GM23338 (cell line): Measurements from ENCODE around the gene CCDC97. TPM values are rescaled to one million over a fixed set of nuclear protein-coding genes. Genes with fewer than 3 reads are reported as not detected.

ENCODE experiments used
- ATAC-seq: fragments of 200-7000 bp; cut with Tn5 transposase; 3 replicates; pipeline ENCODE4 v1.9.1; 2020
- DNase-seq: peaks from one replicate; pipeline ENCODE4 v3.0.0-alpha.2; 2015; ENCODE audit warnings: low spot score
- H2AFZ ChIP-seq: fragments of 200-600 bp; sonication (generic); 2 replicates; pipeline ENCODE4 v1.8.0; 2016; ENCODE audit warnings: antibody characterized with exemption, mild to moderate bottlenecking, moderate library complexity
- H3F3A ChIP-seq: fragments of 200-600 bp; sonication (generic); replicated peaks from 2 replicates; pipeline ENCODE4 v1.8.0; 2017; ENCODE audit warnings: antibody characterized with exemption, mixed run types, low read depth
- H3K27ac ChIP-seq: fragments of 200-600 bp; sonication (generic); 2 replicates; pipeline ENCODE4 v1.6.1; 2016; ENCODE audit warnings: low read depth
- H3K27me3 ChIP-seq: fragments of 200-600 bp; sonication (generic); 2 replicates; pipeline ENCODE4 v1.8.0; 2016; ENCODE audit warnings: mild to moderate bottlenecking, mixed run types, moderate library complexity; ENCODE audit not compliant: insufficient read depth
- H3K36me3 ChIP-seq: fragments of 200-600 bp; sonication (generic); 2 replicates; pipeline ENCODE4 v1.8.0; 2016; ENCODE audit warnings: mild to moderate bottlenecking; ENCODE audit not compliant: insufficient read depth
- H3K4me1 ChIP-seq: fragments of 200-600 bp; sonication (generic); 2 replicates; pipeline ENCODE4 v1.8.0; 2016; ENCODE audit warnings: mild to moderate bottlenecking, moderate library complexity; ENCODE audit not compliant: insufficient read depth
- H3K4me2 ChIP-seq: fragments of 200-600 bp; sonication (generic); 2 replicates; pipeline ENCODE4 v1.7.1; 2017; ENCODE audit warnings: mixed run types
- H3K4me3 ChIP-seq: fragments of 200-600 bp; sonication (generic); 2 replicates; pipeline ENCODE4 v1.6.1; 2016; ENCODE audit warnings: mixed run types
- H3K79me2 ChIP-seq: fragments of 200-600 bp; sonication (generic); replicated peaks from 2 replicates; pipeline ENCODE4 v1.8.0; 2017; ENCODE audit warnings: mild to moderate bottlenecking; ENCODE audit not compliant: insufficient read depth
- H3K9me2 ChIP-seq: fragments of 200-600 bp; sonication (generic); 2 replicates; pipeline ENCODE4 v1.8.0; 2017; ENCODE audit not compliant: insufficient read depth
- H4K20me1 ChIP-seq: fragments of 200-600 bp; sonication (generic); replicated peaks from 2 replicates; pipeline ENCODE4 v1.8.0; 2017; ENCODE audit warnings: mild to moderate bottlenecking; ENCODE audit not compliant: insufficient read depth
- H3K27ac Mint-ChIP-seq: 2 replicates; pipeline ENCODE4 v1.8.0; 2020; ENCODE audit warnings: inconsistent platforms, mild to moderate bottlenecking, moderate library complexity, mixed read lengths
- H3K27me3 Mint-ChIP-seq: 3 replicates; pipeline ENCODE4 v1.8.0; 2022; ENCODE audit warnings: low read depth, mild to moderate bottlenecking, moderate library complexity, mixed read lengths, inconsistent platforms; ENCODE audit not compliant: insufficient read depth, poor library complexity
- H3K36me3 Mint-ChIP-seq: 3 replicates; pipeline ENCODE4 v1.8.0; 2021; ENCODE audit warnings: low read depth, mild to moderate bottlenecking, inconsistent platforms, moderate library complexity, mixed read lengths
- H3K4me1 Mint-ChIP-seq: 3 replicates; pipeline ENCODE4 v1.8.0; 2020; ENCODE audit warnings: mild to moderate bottlenecking, inconsistent platforms, mixed read lengths
- H3K4me3 Mint-ChIP-seq: 3 replicates; pipeline ENCODE4 v1.8.0; 2021; ENCODE audit warnings: moderate library complexity, mild to moderate bottlenecking, inconsistent platforms, mixed read lengths
- H3K9me3 Mint-ChIP-seq: 3 replicates; pipeline ENCODE4 v1.8.0; 2020; ENCODE audit warnings: moderate library complexity, mild to moderate bottlenecking, inconsistent platforms, mixed read lengths
- CTCF ChIP-seq, 2 experiments: fragments of 200-600 bp in 1 of 2; sonication (generic) in 1 of 2; conservative IDR thresholded peaks; 2 replicates each; pipeline versions ENCODE4 v1.5.1 to v1.6.1; 2016 to 2017; ENCODE audit warnings: antibody characterized with exemption in 2 of 2, low read depth in 2 of 2, mild to moderate bottlenecking in 2 of 2, moderate library complexity in 1 of 2
- ETS1 ChIP-seq: IDR thresholded peaks from 2 replicates; pipeline ENCODE4 v1.6.1; 2016; ENCODE audit warnings: antibody characterized with exemption
- EZH2 ChIP-seq: fragments of 200-600 bp; sonication (generic); IDR thresholded peaks from one replicate; pipeline ENCODE4 v1.8.0; 2017; ENCODE audit warnings: antibody characterized with exemption, mild to moderate bottlenecking, low read depth; ENCODE audit not compliant: unreplicated experiment
- EZH2phosphoT487 ChIP-seq: fragments of 200-600 bp; sonication (generic); IDR thresholded peaks from one replicate; pipeline ENCODE4 v1.8.1; 2018; ENCODE audit warnings: antibody characterized with exemption; ENCODE audit not compliant: unreplicated experiment
- JUNB ChIP-seq: IDR thresholded peaks from one replicate; pipeline ENCODE4 v1.6.1; 2016; ENCODE audit warnings: antibody characterized with exemption; ENCODE audit not compliant: unreplicated experiment
- NANOG ChIP-seq: IDR thresholded peaks from 2 replicates; pipeline ENCODE4 v1.6.1; 2016; ENCODE audit warnings: antibody characterized with exemption, borderline replicate concordance
- REST ChIP-seq: IDR thresholded peaks from one replicate; pipeline ENCODE4 v1.6.1; 2018; ENCODE audit warnings: antibody characterized with exemption; ENCODE audit not compliant: unreplicated experiment
- STAT1 ChIP-seq: IDR thresholded peaks from one replicate; pipeline ENCODE4 v1.6.1; 2016; ENCODE audit warnings: antibody characterized with exemption; ENCODE audit not compliant: unreplicated experiment
- polyA plus RNA-seq: library from polyadenylated mRNA; unstranded; fragments of >200 nt; fragmentation: Nextera tagmentation; extraction: Ambion mirVana; gene quantifications from 2 replicates; pipeline ENCODE4 v1.2.1, GENCODE V29; 2016
- total RNA-seq: library from RNA; depleted of rRNA; stranded (reverse); fragments of >200 nt; shearing (Covaris generic); gene quantifications from 2 replicates; pipeline ENCODE4 v1.2.3, GENCODE V29; 2014

CCDC97 gene
- total and polyA plus RNA-seq, 2 experiments from 2014 or later = 8.0 to 11.0 TPM

DNA sequence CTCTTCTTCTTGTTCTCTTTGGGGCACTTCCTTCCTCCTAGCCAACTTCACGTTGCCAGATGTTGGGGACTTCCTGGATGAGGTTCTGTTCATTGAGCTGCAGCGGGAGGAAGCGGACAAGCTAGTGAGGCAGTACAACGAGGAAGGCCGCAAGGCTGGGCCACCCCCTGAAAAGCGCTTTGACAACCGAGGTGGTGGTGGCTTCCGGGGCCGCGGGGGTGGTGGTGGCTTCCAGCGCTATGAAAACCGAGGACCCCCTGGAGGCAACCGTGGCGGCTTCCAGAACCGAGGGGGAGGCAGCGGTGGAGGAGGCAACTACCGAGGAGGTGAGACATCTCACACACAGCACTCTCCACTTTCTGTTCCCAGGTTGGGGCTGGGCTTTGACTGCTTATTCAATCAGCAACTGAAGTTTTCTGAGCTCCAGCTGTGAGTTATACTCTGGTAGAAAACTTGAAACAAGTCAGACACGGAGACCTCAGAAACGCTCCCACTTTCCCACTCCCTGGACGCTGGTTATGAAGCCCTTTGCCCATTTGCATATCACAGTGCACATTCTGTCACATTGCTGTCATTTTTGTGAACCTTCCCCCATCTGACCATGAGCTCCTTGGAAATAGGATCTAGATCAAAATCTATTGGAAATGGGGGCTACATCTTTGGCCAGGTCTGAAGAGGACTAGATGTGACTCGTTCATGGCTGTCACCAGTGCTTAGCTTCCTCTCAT lies 7.2 kb upstream of the CCDC97 start:
- Histone ChIP-seq H3K9me2 (no peaks in the 10 kb centered on the region), H3K27ac (no peak overlapping the region), H2AFZ (no peak overlapping the region), H3K4me1 (no peaks in the 10 kb centered on the region), H3K4me3 (no peak overlapping the region), H3K36me3 (peaks cover 90% of the 10 kb centered on the region), H3K79me2 (no peaks in the 10 kb centered on the region), H3K27me3 (no peaks in the 10 kb centered on the region), H3F3A (peaks cover 52% of the 10 kb centered on the region), H3K4me2 (no peak overlapping the region), H4K20me1 (peaks cover 28% of the 10 kb centered on the region)
- no peak for DNase-seq
- H3K4me1 Mint-ChIP-seq = peaks cover 7% of the 10 kb centered on the region; the same call in 2 of the 3 replicates
- H3K4me3 Mint-ChIP-seq = no peak overlapping the region
- no peaks in the 10 kb centered on the region for H3K9me3 Mint-ChIP-seq
- TF ChIP-seq EZH2phosphoT487 (no peak), STAT1 (no peak), ETS1 (no peak), EZH2 (no peak), NANOG (no peak)
- H3K36me3 Mint-ChIP-seq = peaks cover 98% of the 10 kb centered on the region
- H3K27me3 Mint-ChIP-seq = peaks cover 11% of the 10 kb centered on the region
- H3K27ac Mint-ChIP-seq = no peak overlapping the region
- no peak for ATAC-seq

- no peak overlapping the region for H3K27ac Mint-ChIP-seq
- no peak for TF ChIP-seq EZH2
- no peak for TF ChIP-seq JUNB
- TF ChIP-seq EZH2phosphoT487 = no peak
- no peak for TF ChIP-seq STAT1
- no peak for TF ChIP-seq CTCF (conservative IDR thresholded peaks at IDR 0.05; ENCODE audit: low read depth in 2 of 2)
- TF ChIP-seq REST = no peak
These were observed 6.0 kb upstream of the CCDC97 start for GRCh38 chr19:41303954-41304353.

More at GRCh38 chr19:41303954-41304353, 6.0 kb upstream of the CCDC97 start:
- Mint-ChIP-seq H3K4me3 (no peak overlapping the region; the same call in 2 of the 3 replicates), H3K4me1 (peaks cover 14% of the 10 kb centered on the region), H3K36me3 (peaks cover 87% of the 10 kb centered on the region), H3K9me3 (no peaks in the 10 kb centered on the region; the same call in 2 of the 3 replicates), H3K27me3 (peaks cover 19% of the 10 kb centered on the region)
- Histone ChIP-seq H3K9me2 (no peaks in the 10 kb centered on the region), H4K20me1 (peaks cover 29% of the 10 kb centered on the region), H3K27ac (no peak overlapping the region), H3K79me2 (no peaks in the 10 kb centered on the region), H3F3A (peaks cover 59% of the 10 kb centered on the region), H3K27me3 (no peaks in the 10 kb centered on the region), H3K4me1 (peaks cover 4% of the 10 kb centered on the region), H2AFZ (no peak overlapping the region), H3K4me2 (no peak overlapping the region), H3K4me3 (no peak overlapping the region), H3K36me3 (peaks cover 80% of the 10 kb centered on the region)
- ATAC-seq (no peak), DNase-seq (no peak)
